Colonic mucosa (tissue), 4 donors: ENCODE results near the gene KIF3A. TPM values are rescaled to one million over a fixed set of nuclear protein-coding genes. Genes with fewer than 3 reads are reported as not detected.

Experiments used
- DNase-seq: peaks from one replicate; pipeline ENCODE4 v3.0.0-alpha.2; 2020
- H3K27ac ChIP-seq: fragments of 200-600 bp; one replicate; pipeline ENCODE4 v1.8.0; 2021
- H3K27me3 ChIP-seq: fragments of 200-600 bp; one replicate; pipeline ENCODE4 v1.8.0; 2021
- H3K36me3 ChIP-seq: fragments of 200-600 bp; one replicate; pipeline ENCODE4 v1.8.0; 2021
- H3K4me1 ChIP-seq: fragments of 200-600 bp; one replicate; pipeline ENCODE4 v1.8.0; 2021; ENCODE audit warnings: mild to moderate bottlenecking
- H3K4me3 ChIP-seq: fragments of 200-600 bp; one replicate; pipeline ENCODE4 v1.8.0; 2021
- H3K9ac ChIP-seq, 2 donors: one replicate each; pipeline ENCODE4 v1.7.0; 2013; ENCODE audit warnings: control low read depth in 2 of 2, low read depth in 2 of 2, low read length in 2 of 2
- H3K9me3 ChIP-seq: fragments of 200-600 bp; one replicate; pipeline ENCODE4 v1.8.0; 2021
- CTCF ChIP-seq: fragments of 200-600 bp; IDR thresholded peaks from one replicate; pipeline ENCODE4 v1.8.0; 2022; ENCODE audit warnings: antibody characterized with exemption, mild to moderate bottlenecking
- intact Hi-C: fragments of 100-400 bp; cut with DNase I; formaldehyde crosslinking; loops from one replicate; pipeline ENCODE4 v1.14.1; 2022
- total RNA-seq, 2 donors: library from RNA; stranded (reverse); fragmentation: NEBNext Ultra II Directional in 1 of 2; extraction: Animal tissue kit (Norgen Biotek cat#: 25700) in 1 of 2; gene quantifications; one replicate each; pipeline ENCODE4 v1.2.1, GENCODE V29; 2021
- donor health status: healthy.
- donor health status: DM: no; HTN: no; CAD: no.
- donor health status: DM: no; HTN: no; CAD: no.

The KIF3A gene
- total RNA-seq, 2 donors from 2014 or later = 4.0 to 5.2 TPM

GRCh38 chr5:132751971-132752580 is 14.7 kb upstream of the KIF3A start:
- Histone ChIP-seq H3K4me1 (no peaks in the 10 kb centered on the region), H3K9me3 (no peaks in the 10 kb centered on the region), H3K9ac (no peak overlapping the region), H3K27me3 (no peaks in the 10 kb centered on the region), H3K27ac (no peak overlapping the region), H3K36me3 (no peaks in the 10 kb centered on the region), H3K4me3 (no peak overlapping the region)
- intact Hi-C loops = loop anchor here (5.0 kb wide), 1 partner anchor 70 kb away; no protein-coding TSS in a partner anchor
- no peak for DNase-seq
- no peak for TF ChIP-seq CTCF

GRCh38 chr5:132751444-132751843 is 14.1 kb upstream of the KIF3A start:
- Histone ChIP-seq H3K9ac (no peak overlapping the region), H3K4me1 (no peaks in the 10 kb centered on the region), H3K27me3 (no peaks in the 10 kb centered on the region), H3K4me3 (no peak overlapping the region), H3K36me3 (no peaks in the 10 kb centered on the region), H3K9me3 (no peaks in the 10 kb centered on the region), H3K27ac (no peak overlapping the region)
- intact Hi-C loops = loop anchor here (5.0 kb wide), 1 partner anchor 71 kb away; no protein-coding TSS in a partner anchor
- no peak for TF ChIP-seq CTCF
- DNase-seq = no peak

- TF ChIP-seq CTCF = no peak
- DNase-seq = no peak
- no peak overlapping the region for H3K4me3 ChIP-seq
- no peaks in the 10 kb centered on the region for H3K36me3 ChIP-seq
- intact Hi-C loops = loop anchor here (5.0 kb wide), 1 partner anchor 72 kb away; no protein-coding TSS in a partner anchor
- H3K27me3 ChIP-seq = no peaks in the 10 kb centered on the region
- H3K4me1 ChIP-seq = no peaks in the 10 kb centered on the region
- H3K9me3 ChIP-seq = no peaks in the 10 kb centered on the region
- no peak overlapping the region for H3K27ac ChIP-seq
- no peak overlapping the region for H3K9ac ChIP-seq
These were observed 13.3 kb upstream of the KIF3A start for GRCh38 chr5:132750471-132751230.

- no peak for DNase-seq
- TF ChIP-seq CTCF = no peak
- Histone ChIP-seq H3K4me1 (no peaks in the 10 kb centered on the region), H3K36me3 (no peaks in the 10 kb centered on the region), H3K4me3 (no peak overlapping the region), H3K9me3 (no peaks in the 10 kb centered on the region), H3K27me3 (no peaks in the 10 kb centered on the region), H3K9ac (no peak overlapping the region), H3K27ac (no peak overlapping the region)
- intact Hi-C loops = no loop called here
These were observed 12.2 kb upstream of the KIF3A start for GRCh38 chr5:132749506-132749905.

- no peak for DNase-seq
- no peak for TF ChIP-seq CTCF
- Histone ChIP-seq H3K4me3 (no peak overlapping the region), H3K4me1 (no peaks in the 10 kb centered on the region), H3K27me3 (no peaks in the 10 kb centered on the region), H3K9ac (no peak overlapping the region), H3K36me3 (no peaks in the 10 kb centered on the region), H3K9me3 (no peaks in the 10 kb centered on the region), H3K27ac (no peak overlapping the region)
- intact Hi-C loops = no loop called here
These were observed 11.2 kb upstream of the KIF3A start for GRCh38 chr5:132748522-132749000.
